ENCODE results near the gene TYROBP.

DNA sequence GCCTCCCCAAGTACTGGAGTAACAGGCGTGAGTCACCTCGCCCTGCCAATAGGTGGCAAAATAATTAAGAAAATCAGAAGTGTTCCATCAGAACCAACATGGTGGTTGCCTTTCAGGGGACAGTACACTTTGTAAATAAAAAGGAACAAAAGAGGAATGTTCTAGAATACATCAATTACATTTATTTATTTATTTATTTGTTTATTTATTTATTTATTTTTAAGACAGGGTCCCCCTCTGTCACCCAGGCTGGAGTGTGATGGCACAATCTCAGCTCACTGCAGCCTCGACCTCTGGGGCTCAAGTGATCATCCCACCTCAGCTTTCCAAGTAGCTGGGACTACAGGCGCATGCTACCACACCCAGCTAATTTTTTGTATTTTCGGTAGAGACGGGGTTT lies 12.9 kb upstream of the TYROBP start:
- TF ChIP-seq CTCF (conservative IDR thresholded peaks at IDR 0.05 in 1 of 2, IDR thresholded peaks at IDR 0.05 in 1 of 2; ENCODE audit: low read depth in 1 of 2, low read length in 2 of 2): no peak
- TF ChIP-seq EZH2 (IDR thresholded peaks at IDR 0.05; ENCODE audit: low read length, missing control alignments): no peak
